ENCODE data around the gene ZNF566. TPM values are rescaled to one million over a fixed set of nuclear protein-coding genes. Genes with fewer than 3 reads are reported as not detected.
A peak's percentile ranks its signal among the peaks of the same experiment; 100 is the strongest.

The ZNF566 gene
- total and polyA plus RNA-seq, 2 of the 13 experiments (the other 11 are each of a cell fraction or from before 2014, with no cell fraction given), result 4.8 to 13.7 TPM

GRCh38 chr19:36489118-36489919 is at the start of gene ZNF566 (continued):
- TF ChIP-seq, protein P1, sequence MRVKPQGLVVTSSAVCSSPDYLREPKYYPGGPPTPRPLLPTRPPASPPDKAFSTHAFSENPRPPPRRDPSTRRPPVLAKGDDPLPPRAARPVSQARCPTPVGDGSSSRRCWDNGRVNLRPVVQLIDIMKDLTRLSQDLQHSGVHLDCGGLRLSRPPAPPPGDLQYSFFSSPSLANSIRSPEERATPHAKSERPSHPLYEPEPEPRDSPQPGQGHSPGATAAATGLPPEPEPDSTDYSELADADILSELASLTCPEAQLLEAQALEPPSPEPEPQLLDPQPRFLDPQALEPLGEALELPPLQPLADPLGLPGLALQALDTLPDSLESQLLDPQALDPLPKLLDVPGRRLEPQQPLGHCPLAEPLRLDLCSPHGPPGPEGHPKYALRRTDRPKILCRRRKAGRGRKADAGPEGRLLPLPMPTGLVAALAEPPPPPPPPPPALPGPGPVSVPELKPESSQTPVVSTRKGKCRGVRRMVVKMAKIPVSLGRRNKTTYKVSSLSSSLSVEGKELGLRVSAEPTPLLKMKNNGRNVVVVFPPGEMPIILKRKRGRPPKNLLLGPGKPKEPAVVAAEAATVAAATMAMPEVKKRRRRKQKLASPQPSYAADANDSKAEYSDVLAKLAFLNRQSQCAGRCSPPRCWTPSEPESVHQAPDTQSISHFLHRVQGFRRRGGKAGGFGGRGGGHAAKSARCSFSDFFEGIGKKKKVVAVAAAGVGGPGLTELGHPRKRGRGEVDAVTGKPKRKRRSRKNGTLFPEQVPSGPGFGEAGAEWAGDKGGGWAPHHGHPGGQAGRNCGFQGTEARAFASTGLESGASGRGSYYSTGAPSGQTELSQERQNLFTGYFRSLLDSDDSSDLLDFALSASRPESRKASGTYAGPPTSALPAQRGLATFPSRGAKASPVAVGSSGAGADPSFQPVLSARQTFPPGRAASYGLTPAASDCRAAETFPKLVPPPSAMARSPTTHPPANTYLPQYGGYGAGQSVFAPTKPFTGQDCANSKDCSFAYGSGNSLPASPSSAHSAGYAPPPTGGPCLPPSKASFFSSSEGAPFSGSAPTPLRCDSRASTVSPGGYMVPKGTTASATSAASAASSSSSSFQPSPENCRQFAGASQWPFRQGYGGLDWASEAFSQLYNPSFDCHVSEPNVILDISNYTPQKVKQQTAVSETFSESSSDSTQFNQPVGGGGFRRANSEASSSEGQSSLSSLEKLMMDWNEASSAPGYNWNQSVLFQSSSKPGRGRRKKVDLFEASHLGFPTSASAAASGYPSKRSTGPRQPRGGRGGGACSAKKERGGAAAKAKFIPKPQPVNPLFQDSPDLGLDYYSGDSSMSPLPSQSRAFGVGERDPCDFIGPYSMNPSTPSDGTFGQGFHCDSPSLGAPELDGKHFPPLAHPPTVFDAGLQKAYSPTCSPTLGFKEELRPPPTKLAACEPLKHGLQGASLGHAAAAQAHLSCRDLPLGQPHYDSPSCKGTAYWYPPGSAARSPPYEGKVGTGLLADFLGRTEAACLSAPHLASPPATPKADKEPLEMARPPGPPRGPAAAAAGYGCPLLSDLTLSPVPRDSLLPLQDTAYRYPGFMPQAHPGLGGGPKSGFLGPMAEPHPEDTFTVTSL (CRISPR knock-in tag; IDR thresholded peaks at IDR 0.05; ENCODE audit: borderline replicate concordance), result peak; percentile 12; the same call in 1 of the 2 replicates
- TF ChIP-seq HMGXB3 (CRISPR knock-in tag; IDR thresholded peaks at IDR 0.05; ENCODE audit: borderline replicate concordance), result peak; percentile 63; the same call in 1 of the 2 replicates
- peak; percentile 91; the same call in 1 of the 2 replicates for TF ChIP-seq ZNF30 (CRISPR knock-in tag; IDR thresholded peaks at IDR 0.05)
- no peak for TF ChIP-seq PBX3 (CRISPR knock-in tag; IDR thresholded peaks at IDR 0.05; ENCODE audit: borderline replicate concordance)
- no peak for TF ChIP-seq SNAI1 (CRISPR knock-in tag; IDR thresholded peaks at IDR 0.05; ENCODE audit: borderline replicate concordance)
- TF ChIP-seq, protein P2, sequence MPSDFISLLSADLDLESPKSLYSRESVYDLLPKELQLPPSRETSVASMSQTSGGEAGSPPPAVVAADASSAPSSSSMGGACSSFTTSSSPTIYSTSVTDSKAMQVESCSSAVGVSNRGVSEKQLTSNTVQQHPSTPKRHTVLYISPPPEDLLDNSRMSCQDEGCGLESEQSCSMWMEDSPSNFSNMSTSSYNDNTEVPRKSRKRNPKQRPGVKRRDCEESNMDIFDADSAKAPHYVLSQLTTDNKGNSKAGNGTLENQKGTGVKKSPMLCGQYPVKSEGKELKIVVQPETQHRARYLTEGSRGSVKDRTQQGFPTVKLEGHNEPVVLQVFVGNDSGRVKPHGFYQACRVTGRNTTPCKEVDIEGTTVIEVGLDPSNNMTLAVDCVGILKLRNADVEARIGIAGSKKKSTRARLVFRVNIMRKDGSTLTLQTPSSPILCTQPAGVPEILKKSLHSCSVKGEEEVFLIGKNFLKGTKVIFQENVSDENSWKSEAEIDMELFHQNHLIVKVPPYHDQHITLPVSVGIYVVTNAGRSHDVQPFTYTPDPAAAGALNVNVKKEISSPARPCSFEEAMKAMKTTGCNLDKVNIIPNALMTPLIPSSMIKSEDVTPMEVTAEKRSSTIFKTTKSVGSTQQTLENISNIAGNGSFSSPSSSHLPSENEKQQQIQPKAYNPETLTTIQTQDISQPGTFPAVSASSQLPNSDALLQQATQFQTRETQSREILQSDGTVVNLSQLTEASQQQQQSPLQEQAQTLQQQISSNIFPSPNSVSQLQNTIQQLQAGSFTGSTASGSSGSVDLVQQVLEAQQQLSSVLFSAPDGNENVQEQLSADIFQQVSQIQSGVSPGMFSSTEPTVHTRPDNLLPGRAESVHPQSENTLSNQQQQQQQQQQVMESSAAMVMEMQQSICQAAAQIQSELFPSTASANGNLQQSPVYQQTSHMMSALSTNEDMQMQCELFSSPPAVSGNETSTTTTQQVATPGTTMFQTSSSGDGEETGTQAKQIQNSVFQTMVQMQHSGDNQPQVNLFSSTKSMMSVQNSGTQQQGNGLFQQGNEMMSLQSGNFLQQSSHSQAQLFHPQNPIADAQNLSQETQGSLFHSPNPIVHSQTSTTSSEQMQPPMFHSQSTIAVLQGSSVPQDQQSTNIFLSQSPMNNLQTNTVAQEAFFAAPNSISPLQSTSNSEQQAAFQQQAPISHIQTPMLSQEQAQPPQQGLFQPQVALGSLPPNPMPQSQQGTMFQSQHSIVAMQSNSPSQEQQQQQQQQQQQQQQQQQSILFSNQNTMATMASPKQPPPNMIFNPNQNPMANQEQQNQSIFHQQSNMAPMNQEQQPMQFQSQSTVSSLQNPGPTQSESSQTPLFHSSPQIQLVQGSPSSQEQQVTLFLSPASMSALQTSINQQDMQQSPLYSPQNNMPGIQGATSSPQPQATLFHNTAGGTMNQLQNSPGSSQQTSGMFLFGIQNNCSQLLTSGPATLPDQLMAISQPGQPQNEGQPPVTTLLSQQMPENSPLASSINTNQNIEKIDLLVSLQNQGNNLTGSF (CRISPR knock-in tag; IDR thresholded peaks at IDR 0.05), result peak; percentile 26; the same call in 1 of the 2 replicates
- TF ChIP-seq TBP (CRISPR knock-in tag; IDR thresholded peaks at IDR 0.05), result no peak
- TF ChIP-seq NR3C1 (CRISPR knock-in tag; IDR thresholded peaks at IDR 0.05), result no peak
- TF ChIP-seq ZNF501 (CRISPR knock-in tag; IDR thresholded peaks at IDR 0.05), result peak; percentile 77
